NCI-H2107 (cell line): ENCODE measurements around the gene PRKAG2.
A peak's percentile ranks its signal among the peaks of the same experiment; 100 is the strongest.
"Not testable (repeated sequence)": the region's sequence is repeated elsewhere in the genome, so short reads cannot be mapped to it uniquely, and the experiment has no call there.

Source experiments
- DNase-seq: peaks from one replicate; lab custom pipeline; 2025; lab: John Stamatoyannopoulos, UW

PRKAG2 gene

DNA sequence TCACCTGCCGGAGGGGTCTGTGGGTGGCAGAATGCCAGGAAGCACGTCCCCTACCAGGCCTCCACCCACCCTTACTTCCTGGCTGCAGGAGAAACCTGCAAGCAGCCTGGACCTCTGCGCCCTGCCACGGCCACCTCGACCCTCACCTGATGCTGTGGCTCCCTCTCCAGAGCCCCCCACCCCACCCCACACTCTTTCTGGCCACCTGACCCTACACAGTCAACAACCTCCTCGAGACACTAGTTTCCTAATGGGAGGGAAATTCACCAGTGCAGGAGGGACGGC, 91.3 kb downstream of the PRKAG2 start:
- DNase-seq = no peak

DNA sequence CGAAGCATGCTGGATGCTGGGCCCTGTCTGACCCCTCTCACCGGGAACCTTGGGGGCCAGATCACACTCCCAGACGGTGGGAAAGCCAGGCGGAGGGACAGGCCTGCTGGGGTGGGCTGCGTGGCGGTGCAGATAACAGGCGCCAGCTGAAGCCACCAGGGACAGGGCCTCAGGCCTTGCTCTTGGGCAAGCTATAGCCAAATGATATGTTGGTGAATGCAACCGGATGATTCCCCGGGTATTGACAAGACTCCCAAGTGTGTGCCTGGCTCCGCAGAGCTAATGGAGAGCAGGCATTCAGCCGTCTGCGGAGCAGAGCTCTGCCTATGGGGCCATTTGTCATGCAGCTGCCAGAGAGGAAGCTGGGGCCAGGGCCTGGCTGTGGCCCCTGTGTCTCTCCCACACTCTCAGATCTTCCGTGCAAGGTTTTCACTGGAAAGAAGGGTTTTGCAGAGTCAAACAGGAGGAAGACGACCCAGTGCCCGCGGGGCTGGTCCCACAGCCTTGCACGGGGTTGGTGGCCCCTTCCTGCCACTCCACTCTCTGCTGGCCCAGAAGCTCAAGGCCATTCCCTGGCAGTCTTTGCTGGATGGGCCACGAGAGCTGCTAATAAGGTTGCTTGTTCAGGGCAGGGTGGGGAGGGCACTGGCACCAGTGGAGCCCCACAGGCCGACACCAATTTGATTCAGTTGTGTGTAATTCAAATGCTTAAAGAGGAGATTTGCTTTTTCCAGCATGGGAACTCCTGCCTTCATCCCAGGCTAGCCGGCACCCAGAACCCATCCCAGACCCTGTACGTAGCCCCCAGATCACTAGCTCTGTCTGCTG, 91.8 kb downstream of the PRKAG2 start:
- no peak for DNase-seq

DNA sequence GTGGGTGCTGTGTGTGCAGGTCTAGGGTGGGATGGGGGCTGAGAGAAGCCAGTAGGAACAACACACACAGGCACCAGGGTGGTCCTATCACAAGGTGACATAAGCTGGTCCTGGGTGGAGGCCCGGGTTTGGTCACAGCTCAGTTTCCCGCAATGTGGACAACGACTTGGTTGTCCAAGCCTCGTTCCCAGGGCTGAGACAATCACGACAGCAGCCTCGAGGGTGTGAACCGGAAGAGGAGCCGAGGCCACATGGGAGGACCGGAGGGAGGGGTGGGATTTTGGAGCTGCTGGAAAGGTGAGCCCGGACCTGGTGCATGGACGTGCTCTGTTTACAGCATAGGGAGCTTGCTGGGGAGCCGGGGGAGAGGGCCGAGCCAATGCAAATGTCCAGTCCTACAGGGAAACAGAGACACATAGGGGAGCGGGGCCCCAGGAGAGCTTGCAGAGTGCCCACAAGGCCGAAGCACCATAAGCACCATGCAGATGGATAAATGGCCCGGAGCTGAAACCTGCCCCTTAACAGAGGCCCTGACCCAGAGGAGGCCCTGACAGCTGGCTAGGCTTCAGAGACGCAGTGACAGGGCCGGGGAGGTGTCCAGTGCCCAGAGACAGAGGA, 92.8 kb downstream of the PRKAG2 start:
- no peak for DNase-seq

DNA sequence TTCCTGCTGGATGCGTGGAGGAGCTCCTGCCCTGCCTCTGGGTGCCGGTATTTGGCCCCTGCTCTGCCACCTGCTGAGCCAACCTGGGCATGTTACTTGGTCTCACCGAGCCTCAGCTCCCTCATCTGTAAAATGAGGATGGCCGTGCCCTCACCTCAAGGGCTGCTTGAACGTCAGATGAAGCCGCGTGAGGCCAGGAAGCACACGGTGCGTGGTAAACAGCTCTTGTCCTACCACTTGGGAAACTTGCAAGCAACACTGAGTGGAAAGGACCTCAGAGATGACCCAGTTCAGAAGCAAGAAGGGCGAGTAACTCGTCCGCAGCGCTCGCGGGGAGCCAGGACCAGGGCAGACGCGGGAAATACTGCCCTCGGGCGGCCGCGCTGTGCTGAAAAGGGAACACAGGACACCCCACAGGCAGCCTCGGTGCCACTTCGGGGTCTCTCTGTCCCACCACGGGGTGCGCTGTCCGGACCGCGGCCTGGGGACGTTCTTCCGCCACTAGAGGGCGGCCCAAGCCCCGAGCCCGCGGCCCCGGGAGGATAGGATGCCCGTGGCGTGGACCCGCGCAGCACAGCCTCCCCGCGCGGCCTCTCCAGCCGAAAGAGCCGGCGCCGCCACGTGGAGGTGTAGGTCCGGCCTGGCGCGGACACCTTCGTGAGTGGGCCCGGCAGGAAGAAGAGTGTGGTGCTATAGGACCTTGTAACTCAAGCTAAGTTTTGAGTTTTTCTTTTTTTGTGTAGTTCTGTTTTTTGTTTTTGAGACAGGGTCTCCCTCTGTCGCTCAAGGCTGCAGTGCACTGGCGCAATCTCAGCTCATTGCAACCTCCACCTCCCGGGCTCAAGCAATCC, 94.1 kb downstream of the PRKAG2 start:
- DNase-seq = peak; percentile 47

- DNase-seq = not testable (repeated sequence)
These were observed 94.7 kb downstream of the PRKAG2 start for GRCh38 chr7:151782256-151782597.

DNA sequence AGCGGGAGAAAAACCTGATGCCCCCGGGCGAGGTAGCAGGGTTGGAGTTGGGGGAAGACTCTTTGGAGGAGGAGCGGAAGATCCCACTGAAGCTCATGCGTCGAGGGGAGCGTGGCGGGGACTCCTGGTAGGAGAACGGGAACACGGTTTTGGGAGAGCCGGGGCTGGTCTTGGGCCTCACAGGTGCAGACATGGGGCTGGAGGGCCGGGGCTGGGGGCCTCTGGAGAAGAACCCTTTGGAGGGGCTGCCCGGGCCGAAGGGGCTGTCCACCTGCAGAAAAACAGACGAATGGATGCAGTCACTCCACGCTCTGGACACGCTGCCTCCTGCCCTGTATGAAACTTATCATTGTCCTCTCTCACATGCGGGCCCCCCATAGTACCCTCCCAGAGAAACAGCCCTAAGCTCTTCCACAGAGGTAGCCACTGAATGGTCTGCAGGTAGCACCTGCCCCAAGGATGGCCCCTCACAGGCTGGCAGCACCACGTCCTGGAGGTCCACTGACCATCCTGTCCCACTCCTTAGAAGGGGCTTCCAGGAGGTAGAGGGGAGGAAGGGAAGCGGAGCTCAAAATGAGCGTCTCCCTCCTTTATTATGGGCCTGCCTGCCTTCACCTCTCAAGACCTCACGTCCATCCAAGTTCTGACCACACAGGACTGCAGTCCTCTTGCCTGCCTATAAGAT, 95.6 kb downstream of the PRKAG2 start:
- DNase-seq = no peak

- no peak for DNase-seq
These were observed 96.3 kb downstream of the PRKAG2 start for GRCh38 chr7:151780631-151781030.

GRCh38 chr7:151779678-151780077, 97.2 kb downstream of the PRKAG2 start:
- DNase-seq = no peak

GRCh38 chr7:151779255-151779654, 97.7 kb downstream of the PRKAG2 start:
- DNase-seq = no peak

GRCh38 chr7:151777908-151778670, 98.8 kb downstream of the PRKAG2 start:
- DNase-seq = no peak

DNA sequence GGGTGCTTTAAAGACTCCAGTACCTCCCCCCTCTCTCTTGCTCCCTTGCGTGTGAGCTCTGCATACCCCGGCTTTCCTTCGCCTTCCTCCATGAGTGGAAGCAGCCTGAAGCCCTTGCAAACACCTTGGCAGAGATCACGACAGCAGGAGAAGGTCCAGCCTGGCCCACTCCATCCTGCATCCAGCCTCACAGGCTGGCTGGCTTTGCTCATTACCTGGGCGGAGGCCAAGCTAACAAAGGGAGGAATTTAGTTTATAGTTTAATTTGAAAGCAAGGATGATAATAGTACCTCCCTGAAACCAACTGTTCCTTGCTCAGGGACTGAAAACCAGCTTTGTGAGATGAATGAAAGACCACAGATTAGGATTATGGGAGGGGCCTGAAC, 99.4 kb downstream of the PRKAG2 start:
- DNase-seq = no peak

GRCh38 chr7:151776876-151777494, 99.9 kb downstream of the PRKAG2 start:
- no peak for DNase-seq

DNA sequence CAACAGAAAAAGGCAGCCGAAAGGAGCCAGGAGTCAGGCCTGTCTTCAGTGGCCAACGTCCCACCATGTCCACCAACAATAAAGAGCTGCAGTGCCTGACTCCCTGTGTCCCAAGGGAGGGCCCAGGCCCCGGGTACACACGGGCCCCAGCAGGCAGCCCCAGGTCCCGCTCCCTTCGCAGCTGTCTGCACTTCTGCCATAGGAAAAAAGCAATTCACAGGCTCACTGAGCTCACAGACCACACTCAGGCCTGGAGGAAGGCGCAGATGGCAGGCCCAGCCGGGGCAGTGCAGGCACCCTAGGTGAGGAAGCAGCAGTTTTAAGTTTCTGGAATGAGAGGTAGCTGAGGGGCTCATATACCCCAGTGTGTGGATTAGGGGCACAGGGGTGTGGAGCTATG, 100.5 kb downstream of the PRKAG2 start:
- DNase-seq = no peak

DNA sequence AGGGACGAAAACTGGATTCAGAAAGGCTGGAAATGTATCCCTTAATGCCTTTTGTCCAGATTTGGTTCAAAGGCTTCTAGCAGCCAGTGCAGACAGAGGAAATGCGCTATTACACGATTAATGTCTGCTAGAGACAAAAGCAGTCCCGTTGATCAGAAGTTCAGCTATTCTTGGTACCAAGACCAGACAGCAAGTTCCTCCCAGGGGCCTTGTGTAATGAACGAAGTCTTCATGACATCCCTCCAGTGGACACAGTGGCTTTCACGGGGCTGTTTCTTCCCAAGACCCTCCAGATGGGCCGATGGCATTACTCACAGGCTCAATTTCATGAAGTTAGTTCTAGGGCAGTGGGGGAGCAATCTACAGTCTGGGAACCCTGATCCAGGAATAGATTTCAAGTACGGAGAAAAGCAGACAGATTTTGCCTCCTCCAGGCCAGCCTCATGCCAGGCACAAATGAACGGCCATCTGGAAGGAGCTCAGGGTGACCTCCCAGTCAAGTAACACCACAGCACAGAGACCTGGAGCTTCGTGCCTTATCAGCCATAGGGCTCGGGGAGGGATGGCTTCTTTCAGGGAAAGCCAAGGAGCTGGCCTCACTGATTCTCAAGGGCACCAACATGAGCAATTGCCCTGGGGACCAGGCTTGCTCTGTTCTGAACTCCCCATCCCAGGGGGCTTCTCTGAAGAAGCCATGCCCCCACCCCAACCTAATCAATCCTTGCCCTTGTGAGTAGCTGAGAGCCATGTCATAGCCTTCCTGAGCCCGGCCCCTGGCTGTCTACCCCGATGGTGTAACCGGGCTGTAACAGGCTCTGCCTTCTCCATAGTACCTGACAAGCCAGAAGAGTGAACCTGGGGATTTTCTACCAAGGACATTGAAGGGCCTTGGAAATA, 101.1 kb downstream of the PRKAG2 start:
- DNase-seq = no peak

- no peak for DNase-seq
These were observed 102.0 kb downstream of the PRKAG2 start for GRCh38 chr7:151774951-151775350.

DNA sequence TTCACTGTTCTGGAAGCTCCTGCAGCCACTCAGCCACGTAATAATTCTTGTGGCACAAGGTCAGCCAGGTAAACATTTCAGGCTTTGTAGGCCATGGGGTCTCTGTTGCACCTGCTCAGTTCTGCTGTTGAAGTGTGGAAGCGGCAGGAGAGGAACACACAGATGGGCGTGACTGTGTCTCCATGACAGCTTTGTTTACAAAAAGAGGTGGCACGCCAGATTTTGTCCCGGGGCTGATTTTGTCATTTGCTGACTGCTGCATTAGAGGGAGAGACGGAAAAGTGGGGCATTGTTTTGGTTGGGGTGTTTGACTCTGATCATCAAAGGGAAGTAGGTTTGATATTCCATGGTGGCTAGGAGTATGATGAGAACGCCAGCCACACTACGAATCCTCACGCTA, 103.1 kb downstream of the PRKAG2 start:
- DNase-seq = no peak

GRCh38 chr7:151770232-151770631, 106.7 kb downstream of the PRKAG2 start:
- no peak for DNase-seq

GRCh38 chr7:151769188-151769821, 107.6 kb downstream of the PRKAG2 start:
- no peak for DNase-seq

GRCh38 chr7:151768805-151769187, 108.1 kb downstream of the PRKAG2 start:
- DNase-seq = no peak

DNA sequence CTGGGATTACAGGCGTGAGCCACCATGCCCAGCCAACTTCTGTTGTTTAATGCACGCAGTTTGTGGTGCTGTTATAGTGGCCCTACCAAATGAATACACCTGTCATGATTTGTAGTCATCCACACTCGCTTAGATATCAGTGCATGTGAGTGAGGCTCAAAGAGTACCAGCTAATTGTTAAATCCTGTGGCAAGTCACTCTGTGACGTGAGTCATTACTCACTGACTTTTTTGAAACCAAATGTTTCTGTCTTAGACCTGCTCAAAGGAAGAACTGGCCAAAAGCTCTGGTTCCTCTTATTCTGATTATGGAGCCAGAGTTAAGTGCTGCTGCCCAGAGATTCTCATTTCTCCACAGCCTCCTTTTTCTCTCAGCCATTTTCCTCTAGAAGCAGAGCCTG, 109.4 kb downstream of the PRKAG2 start:
- DNase-seq = no peak
